Measurements from ENCODE around the gene ARHGAP30.
"Not testable (repeated sequence)": the region's sequence is repeated elsewhere in the genome, so short reads cannot be mapped to it uniquely, and the experiment has no call there.

Gene ARHGAP30

DNA sequence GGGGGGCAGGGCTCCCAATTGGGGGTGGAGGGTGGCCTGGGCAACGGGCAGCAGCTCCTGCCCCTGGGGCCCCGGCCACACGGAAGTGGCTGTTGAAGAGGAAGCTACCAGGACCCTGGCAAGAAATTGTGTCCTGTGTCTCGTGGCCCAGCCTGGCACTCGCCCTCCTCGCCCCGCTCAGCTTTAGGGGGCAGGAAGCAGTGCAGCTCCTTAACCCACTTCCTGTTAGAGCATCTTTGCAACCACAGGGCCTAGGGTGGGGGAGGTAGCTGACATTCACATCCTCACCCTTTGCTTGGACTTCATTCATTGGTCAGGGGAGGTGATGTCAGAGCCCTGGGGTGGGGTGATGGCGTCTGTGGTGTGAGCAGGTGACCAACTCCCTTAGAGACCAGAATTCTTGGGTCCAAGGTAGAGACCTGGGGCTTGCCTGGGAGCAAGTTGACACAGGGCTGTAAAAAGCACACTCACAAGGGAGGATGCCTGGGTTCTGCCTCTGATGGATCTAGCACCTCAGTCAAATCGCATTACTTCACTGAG is at the start of gene ARHGAP30:
TSS of gene ARHGAP30 (minus strand) at position 161 of the 540 bp plus-strand sequence. CDS start 267 bp downstream, outside the sequence.
- H3K27ac ChIP-seq, result no peak within 1 kb of the TSS
- peaks cover 0 to 18% of the 10 kb centered on the region in 2 donors for H3K27me3 ChIP-seq
- peak; percentile 58 to 80 for DNase-seq
- peak within 1 kb of the TSS; percentile 34 to 38 for H3K4me3 ChIP-seq
- peaks cover 0 to 11% (median 0%) of the 10 kb centered on the region in 3 donors for H3K36me3 ChIP-seq
- intact Hi-C loops (cut with DNase I; ENCODE audit: low total_unique reads), result no loop called here
- TF ChIP-seq, protein P1, sequence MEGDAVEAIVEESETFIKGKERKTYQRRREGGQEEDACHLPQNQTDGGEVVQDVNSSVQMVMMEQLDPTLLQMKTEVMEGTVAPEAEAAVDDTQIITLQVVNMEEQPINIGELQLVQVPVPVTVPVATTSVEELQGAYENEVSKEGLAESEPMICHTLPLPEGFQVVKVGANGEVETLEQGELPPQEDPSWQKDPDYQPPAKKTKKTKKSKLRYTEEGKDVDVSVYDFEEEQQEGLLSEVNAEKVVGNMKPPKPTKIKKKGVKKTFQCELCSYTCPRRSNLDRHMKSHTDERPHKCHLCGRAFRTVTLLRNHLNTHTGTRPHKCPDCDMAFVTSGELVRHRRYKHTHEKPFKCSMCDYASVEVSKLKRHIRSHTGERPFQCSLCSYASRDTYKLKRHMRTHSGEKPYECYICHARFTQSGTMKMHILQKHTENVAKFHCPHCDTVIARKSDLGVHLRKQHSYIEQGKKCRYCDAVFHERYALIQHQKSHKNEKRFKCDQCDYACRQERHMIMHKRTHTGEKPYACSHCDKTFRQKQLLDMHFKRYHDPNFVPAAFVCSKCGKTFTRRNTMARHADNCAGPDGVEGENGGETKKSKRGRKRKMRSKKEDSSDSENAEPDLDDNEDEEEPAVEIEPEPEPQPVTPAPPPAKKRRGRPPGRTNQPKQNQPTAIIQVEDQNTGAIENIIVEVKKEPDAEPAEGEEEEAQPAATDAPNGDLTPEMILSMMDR (IDR thresholded peaks at IDR 0.05), result no peak
- no peaks in the 10 kb centered on the region for H3K9me3 ChIP-seq
- H3K4me1 ChIP-seq, result peaks cover 0 to 5% (median 0%) of the 10 kb centered on the region in 4 donors

DNA sequence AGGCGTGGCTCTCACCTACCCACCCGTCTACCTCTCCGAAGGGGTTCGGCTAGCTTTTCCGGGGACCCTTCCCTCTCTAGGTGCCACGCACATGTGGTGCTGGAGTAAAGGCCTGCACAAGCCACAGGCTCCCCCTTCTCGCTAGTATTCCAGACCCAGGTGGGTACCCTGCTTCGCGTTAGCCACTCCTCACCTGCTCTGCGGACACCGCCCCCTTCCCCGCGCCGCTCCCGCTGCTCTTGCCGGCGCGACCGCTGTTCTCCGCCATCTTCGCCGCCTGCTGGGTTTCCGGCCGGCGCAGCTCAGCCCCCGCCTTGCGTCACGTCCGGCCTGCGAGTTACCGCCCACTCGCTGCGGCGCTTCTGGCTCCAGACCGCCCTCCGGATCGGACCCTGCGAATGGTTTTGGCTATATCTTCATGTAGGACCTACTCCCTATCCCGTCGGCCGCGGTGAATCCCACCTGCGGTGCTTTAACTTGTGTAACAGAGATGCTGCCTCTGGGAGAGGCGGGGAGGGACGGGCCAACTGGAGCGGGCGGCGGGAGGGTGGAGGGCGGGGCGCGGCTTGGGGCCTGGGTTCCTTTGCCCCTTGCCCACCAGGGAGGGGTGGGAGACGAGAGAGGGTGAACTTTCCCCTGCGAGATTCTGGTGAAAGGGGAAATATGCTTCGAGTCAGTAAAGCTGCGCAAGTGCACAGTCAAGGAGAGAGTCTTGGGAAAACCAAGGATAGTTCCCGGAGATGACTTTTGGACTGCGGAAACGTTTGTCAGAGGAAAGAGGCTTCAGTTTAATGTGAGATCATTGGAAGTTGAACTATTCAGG is 48.3 kb upstream of the ARHGAP30 start, which contains the start of the genes NIT1 and PFDN2:
TSS of gene NIT1 (plus strand) at position 347 of the 823 bp plus-strand sequence. CDS start at position 419, 72 bp downstream.
TSS of gene PFDN2 (minus strand) at position 279 of the 823 bp plus-strand sequence. CDS start at position 268, 11 bp downstream.
- Histone ChIP-seq H3K4me3 (peak within 1 kb of the TSS; percentile 93 to 94), H3K4me1 (peaks cover 0 to 57% (median 44%) of the 10 kb centered on the region in 4 donors), H3K27ac (peak within 1 kb of the TSS; percentile 93 to 95), H3K27me3 (no peaks in the 10 kb centered on the region), H3K9me3 (no peaks in the 10 kb centered on the region), H3K36me3 (peaks cover 24 to 34% (median 31%) of the 10 kb centered on the region in 3 donors)
- TF ChIP-seq, protein P1 (IDR thresholded peaks at IDR 0.05), result peak in 1 of 2 experiments; percentile 6
- intact Hi-C loops (cut with DNase I; ENCODE audit: low total_unique reads), result no loop called here
- peak; percentile 79 to 90 for DNase-seq

- H3K36me3 ChIP-seq, result peaks cover 4 to 14% (median 11%) of the 10 kb centered on the region in 3 donors
- H3K4me3 ChIP-seq; H3K9me3 ChIP-seq; intact Hi-C loops (cut with DNase I; ENCODE audit: low total_unique reads); H3K27me3 ChIP-seq; DNase-seq; H3K27ac ChIP-seq: not testable (repeated sequence)
- H3K4me1 ChIP-seq, result peaks cover 0 to 57% (median 44%) of the 10 kb centered on the region in 4 donors
Measured at GRCh38 chr1:161115961-161116360, 46.3 kb upstream of the ARHGAP30 start.

DNA sequence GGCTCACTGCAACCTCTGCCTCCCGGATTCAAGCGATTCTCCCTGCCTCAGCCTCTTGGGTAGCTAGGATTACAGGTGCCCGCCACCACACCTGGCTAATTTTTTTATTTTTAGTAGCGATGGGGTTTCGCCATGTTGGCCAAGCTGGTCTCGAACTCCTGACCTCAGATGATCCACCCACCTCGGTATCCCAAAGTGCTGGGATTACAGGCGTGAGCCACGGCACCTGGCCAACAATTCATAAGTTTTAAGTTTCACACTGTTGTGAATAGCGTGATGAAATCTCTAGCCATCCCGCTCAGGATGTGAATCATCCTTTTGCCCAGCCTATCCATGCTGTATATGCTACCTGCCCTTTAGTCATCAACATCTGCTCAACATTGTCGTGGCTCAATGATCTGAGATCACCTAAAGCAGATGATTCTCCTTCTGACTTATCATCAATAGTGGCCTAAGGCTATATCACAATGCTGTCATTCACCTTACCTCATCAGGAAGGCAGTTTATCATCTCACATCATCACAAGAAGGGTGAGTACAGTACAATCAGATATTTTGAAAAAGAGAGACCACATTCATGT is 45.5 kb upstream of the ARHGAP30 start:
- H3K9me3 ChIP-seq, result no peaks in the 10 kb centered on the region
- H3K36me3 ChIP-seq, result peaks cover 0 to 7% (median 5%) of the 10 kb centered on the region in 3 donors
- no peak overlapping the region for H3K4me3 ChIP-seq
- H3K27me3 ChIP-seq, result no peaks in the 10 kb centered on the region
- intact Hi-C loops (cut with DNase I; ENCODE audit: low total_unique reads), result no loop called here
- H3K27ac ChIP-seq, result no peak overlapping the region
- DNase-seq, result no peak
- TF ChIP-seq, protein P1 (IDR thresholded peaks at IDR 0.05), result no peak
- peaks cover 0 to 54% (median 43%) of the 10 kb centered on the region in 4 donors for H3K4me1 ChIP-seq

DNA sequence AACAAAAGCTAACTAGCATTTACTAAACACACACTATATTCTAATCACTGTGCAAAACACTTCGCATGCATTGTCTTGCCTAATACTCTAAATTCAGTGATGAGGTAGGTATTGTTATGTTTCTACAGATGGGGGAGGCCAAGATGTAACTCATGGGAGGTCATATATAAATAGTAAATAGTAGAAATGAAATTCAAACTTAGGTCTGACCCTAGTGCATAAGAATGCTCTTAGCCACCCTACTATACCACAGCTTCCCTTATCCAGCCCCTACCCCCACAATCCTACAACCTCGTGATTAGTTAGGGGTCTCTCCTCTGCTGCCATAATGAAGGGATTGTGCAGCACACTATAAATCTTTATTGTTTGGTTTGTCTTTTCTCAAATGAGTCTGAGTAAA is 44.9 kb upstream of the ARHGAP30 start:
- no peak for DNase-seq
- Histone ChIP-seq H3K27ac (no peak overlapping the region), H3K4me1 (peaks cover 0 to 47% (median 37%) of the 10 kb centered on the region in 4 donors), H3K27me3 (no peaks in the 10 kb centered on the region), H3K36me3 (peaks cover 0 to under 1% (median 0%) of the 10 kb centered on the region in 3 donors), H3K9me3 (no peaks in the 10 kb centered on the region), H3K4me3 (no peak overlapping the region)
- intact Hi-C loops (cut with DNase I; ENCODE audit: low total_unique reads), result no loop called here
- TF ChIP-seq, protein P1 (IDR thresholded peaks at IDR 0.05), result no peak
